NCI-H345 treated with DMSO at 0.1 percent for 48 hours (cell line): ENCODE results near the gene TMED6.
"Not testable (repeated sequence)": the region's sequence is repeated elsewhere in the genome, so short reads cannot be mapped to it uniquely, and the experiment has no call there.

Source experiments
- DNase-seq: peaks from one replicate; lab custom pipeline; 2025; ENCODE audit not compliant: unreplicated experiment; lab: John Stamatoyannopoulos, UW

The TMED6 gene

GRCh38 chr16:69306031-69306430 lies 45.6 kb downstream of the TMED6 start:
- DNase-seq: no peak

GRCh38 chr16:69302301-69302700 lies 49.3 kb downstream of the TMED6 start:
- no peak for DNase-seq

- no peak for DNase-seq
These were observed 49.7 kb downstream of the TMED6 start for GRCh38 chr16:69301861-69302260.

GRCh38 chr16:69301187-69301586 lies 50.4 kb downstream of the TMED6 start:
- no peak for DNase-seq

DNA sequence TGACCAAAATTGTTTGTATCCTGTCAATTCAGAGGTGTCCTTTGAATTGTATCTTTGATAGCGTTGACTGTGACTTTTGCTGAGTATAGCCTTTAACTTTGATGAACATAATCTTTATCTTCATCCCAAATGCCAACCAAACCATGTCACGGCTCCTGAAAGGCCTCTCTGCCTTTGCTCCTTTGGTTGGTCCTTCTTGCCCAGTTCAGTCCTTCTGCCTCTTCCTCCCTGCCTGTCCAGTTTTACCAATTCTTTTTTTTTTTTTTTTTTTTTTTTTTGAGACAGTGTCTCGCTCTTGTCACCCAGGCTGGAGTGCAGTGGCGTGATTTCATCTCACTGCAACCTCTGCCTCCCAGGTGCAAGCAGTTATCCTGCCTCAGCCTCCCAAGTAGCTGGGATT lies 53.3 kb downstream of the TMED6 start:
- DNase-seq: no peak

DNA sequence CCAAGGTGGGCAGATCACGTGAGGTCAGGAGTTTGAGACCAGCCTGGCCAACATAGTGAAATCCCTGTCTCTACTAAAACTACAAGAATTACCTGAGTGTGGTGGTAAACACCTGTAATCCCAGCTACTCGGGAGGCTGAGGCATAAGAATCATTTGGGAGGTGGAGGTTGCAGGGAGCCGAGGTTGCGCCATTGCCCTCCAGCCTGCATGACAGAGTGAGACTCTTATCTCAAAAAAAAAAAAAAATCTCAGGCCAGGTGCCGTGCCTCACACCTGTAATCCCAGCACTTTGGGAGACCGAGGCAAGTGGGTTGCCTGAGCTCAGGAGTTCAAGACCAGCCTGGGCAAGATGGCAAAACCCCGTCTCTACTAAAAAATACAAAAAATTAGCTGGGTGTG lies 54.8 kb downstream of the TMED6 start:
- DNase-seq: not testable (repeated sequence)

DNA sequence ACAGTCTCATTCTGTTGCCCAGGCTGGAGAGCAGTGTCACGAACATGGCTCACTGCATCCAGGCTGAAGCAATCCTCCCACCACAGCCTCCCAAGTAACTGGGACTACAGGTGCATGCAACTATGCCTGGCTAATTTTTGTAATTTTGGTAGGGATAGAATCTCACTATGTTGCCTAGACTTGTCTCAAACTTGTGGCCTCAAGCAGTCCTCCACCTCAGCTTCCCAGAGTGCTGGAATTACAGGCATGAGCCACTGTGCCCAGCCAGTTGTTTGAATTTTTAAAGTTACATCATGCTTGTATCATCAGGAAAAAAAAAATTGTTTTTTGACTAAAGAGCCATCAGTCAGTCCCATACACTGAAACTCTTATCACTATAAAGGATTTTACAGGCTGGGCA lies 57.5 kb downstream of the TMED6 start:
- no peak for DNase-seq

GRCh38 chr16:69293401-69293800 lies 58.2 kb downstream of the TMED6 start:
- no peak for DNase-seq
